H1 (cell line): Measurements from ENCODE around the gene TBC1D10A. TPM values are rescaled to one million over a fixed set of nuclear protein-coding genes. Genes with fewer than 3 reads are reported as not detected.

Source experiments
- ATF2 ChIP-seq: IDR thresholded peaks from 2 replicates; pipeline ENCODE4 v1.6.1; 2012; ENCODE audit warnings: low read length, inconsistent platforms
- CBX8 ChIP-seq: fragments of 300-800, 300-1000 bp; sonication (generic); IDR thresholded peaks from 2 replicates; pipeline ENCODE4 v1.7.1; 2016; ENCODE audit warnings: low read depth, low read length, borderline replicate concordance
- CEBPB ChIP-seq: IDR thresholded peaks from 2 replicates; pipeline ENCODE4 v1.6.1; 2012; ENCODE audit warnings: low read depth, low read length
- EGR1 ChIP-seq: IDR thresholded peaks from 2 replicates; pipeline ENCODE4 v1.6.1; 2011; ENCODE audit warnings: low read depth, low read length, borderline replicate concordance
- SP1 ChIP-seq: IDR thresholded peaks from 2 replicates; pipeline ENCODE4 v1.6.1; 2011; ENCODE audit warnings: low read depth, low read length
- SP4 ChIP-seq: IDR thresholded peaks from 2 replicates; pipeline ENCODE4 v1.6.1; 2012; ENCODE audit warnings: low read length, inconsistent platforms
- polyA plus RNA-seq, 7 experiments: library from polyadenylated mRNA; depleted of rRNA in 3 of 7; stranded (reverse) in 5 of 7; unstranded in 2 of 7; fragments of >200 nt in 5 of 7; fragments of 200-250 nt in 2 of 7; gene quantifications; 1 replicate in 5 of 7; 2 replicates in 1 of 7; 4 replicates in 1 of 7; pipeline versions ENCODE4 v1.2.1 to v1.2.3, GENCODE V29; 2011 to 2013; ENCODE audit warnings: missing spikeins in 2 of 7, mixed read lengths in 2 of 7
- total RNA-seq: library from RNA; stranded (reverse); fragmentation: NEBNext Ultra II Directional; extraction: Animal tissue kit (Norgen Biotek cat#: 25700); gene quantifications from 2 replicates; pipeline ENCODE4 v1.2.1, GENCODE V29; 2021

TBC1D10A gene
- total and polyA plus RNA-seq, 2 of the 8 experiments (the other 6 are each of a cell fraction or from before 2014, with no cell fraction given), result 5.4 to 7.0 TPM

- TF ChIP-seq ATF2 (no peak), SP4 (no peak), EGR1 (no peak), SP1 (no peak), CEBPB (no peak), CBX8 (no peak)
These were observed 61.5 kb downstream of the TBC1D10A start (continued) for GRCh38 chr22:30265131-30265720.
